ENCODE measurements around the gene ZFYVE28. TPM values are rescaled to one million over a fixed set of nuclear protein-coding genes. Genes with fewer than 3 reads are reported as not detected.

Gene ZFYVE28
- total RNA-seq, 1 donor from 2014 or later: 2.0 TPM

- no peak for DNase-seq (ENCODE audit: low read depth)
- Histone ChIP-seq H3K36me3 (ENCODE audit: control insufficient read depth, insufficient read depth, low read length) (no peaks in the 10 kb centered on the region), H3K27me3 (ENCODE audit: control insufficient read depth, insufficient read depth, low read length) (peaks cover 11% of the 10 kb centered on the region), H3K4me3 (ENCODE audit: low read depth, low read length) (no peak overlapping the region)
- TF ChIP-seq, protein P1, sequence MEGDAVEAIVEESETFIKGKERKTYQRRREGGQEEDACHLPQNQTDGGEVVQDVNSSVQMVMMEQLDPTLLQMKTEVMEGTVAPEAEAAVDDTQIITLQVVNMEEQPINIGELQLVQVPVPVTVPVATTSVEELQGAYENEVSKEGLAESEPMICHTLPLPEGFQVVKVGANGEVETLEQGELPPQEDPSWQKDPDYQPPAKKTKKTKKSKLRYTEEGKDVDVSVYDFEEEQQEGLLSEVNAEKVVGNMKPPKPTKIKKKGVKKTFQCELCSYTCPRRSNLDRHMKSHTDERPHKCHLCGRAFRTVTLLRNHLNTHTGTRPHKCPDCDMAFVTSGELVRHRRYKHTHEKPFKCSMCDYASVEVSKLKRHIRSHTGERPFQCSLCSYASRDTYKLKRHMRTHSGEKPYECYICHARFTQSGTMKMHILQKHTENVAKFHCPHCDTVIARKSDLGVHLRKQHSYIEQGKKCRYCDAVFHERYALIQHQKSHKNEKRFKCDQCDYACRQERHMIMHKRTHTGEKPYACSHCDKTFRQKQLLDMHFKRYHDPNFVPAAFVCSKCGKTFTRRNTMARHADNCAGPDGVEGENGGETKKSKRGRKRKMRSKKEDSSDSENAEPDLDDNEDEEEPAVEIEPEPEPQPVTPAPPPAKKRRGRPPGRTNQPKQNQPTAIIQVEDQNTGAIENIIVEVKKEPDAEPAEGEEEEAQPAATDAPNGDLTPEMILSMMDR (IDR thresholded peaks at IDR 0.05; ENCODE audit: insufficient read depth, low read length, poor library complexity, severe bottlenecking): no peak
Observed at GRCh38 chr4:2269618-2270163, 148.8 kb downstream of the ZFYVE28 start.

DNA sequence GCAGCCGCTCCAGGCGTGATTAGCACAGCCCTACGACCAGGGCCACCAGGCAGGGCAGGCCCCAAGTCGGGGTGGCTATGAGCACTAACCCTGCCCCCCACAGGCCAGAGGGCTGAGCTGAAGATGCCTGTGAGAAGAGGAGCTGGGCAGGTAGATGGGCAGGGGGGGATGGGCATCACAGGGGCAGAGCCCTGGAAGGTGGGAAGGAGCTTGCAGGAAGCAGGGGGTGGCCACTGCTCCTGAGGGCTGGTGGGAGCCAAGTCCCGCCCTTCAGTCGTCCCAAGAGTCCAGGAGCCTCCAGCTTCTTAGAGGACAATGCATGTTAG is 149.3 kb downstream of the ZFYVE28 start:
- Histone ChIP-seq H3K4me3 (ENCODE audit: low read depth, low read length) (no peak overlapping the region), H3K27me3 (ENCODE audit: control insufficient read depth, insufficient read depth, low read length) (peaks cover 11% of the 10 kb centered on the region), H3K36me3 (ENCODE audit: control insufficient read depth, insufficient read depth, low read length) (no peaks in the 10 kb centered on the region)
- DNase-seq (ENCODE audit: low read depth): no peak
- TF ChIP-seq, protein P1 (IDR thresholded peaks at IDR 0.05; ENCODE audit: insufficient read depth, low read length, poor library complexity, severe bottlenecking): no peak

DNA sequence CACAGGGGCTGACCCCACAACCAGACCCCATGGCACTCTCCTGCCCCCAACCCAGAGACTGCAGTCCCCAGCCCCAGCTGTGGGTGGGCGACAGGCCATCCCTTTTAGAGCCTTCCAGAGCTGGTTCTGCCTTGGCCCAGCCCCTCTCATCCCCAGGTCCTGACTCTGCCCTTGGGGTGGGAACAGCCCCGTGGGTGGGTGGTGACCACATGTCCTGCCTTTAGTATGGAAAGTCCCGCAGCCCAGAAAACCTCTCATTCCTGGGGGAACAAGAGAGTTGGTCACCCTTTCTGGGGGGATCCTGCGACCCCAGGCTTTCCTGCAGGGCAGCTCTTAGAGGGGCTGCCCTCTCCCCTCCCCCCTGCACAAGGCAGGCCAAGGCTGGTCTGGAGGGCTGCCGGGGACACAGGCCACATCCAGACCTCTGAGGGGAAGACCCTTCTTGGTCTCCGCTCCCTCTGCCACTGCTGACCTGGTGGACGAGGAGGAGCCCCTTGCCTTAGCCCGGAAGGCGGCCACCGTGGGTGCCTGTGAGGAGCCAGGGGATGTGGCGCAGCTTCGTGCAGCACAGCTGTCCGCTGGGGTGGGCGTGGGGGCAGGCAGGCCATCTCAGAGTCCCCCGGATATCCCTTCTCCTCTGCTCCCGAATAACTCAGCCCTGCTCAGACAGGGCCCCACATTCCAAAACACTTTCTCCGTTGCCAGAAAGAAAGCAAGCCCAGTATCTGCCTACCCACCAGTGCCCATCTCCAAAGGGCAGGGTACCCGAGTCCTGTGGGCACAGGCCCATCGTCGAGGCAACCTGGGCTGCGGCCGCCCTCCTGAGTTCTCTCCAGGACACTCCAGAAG is 149.9 kb downstream of the ZFYVE28 start:
- no peak for DNase-seq (ENCODE audit: low read depth)
- Histone ChIP-seq H3K27me3 (ENCODE audit: control insufficient read depth, insufficient read depth, low read length) (peaks cover 9% of the 10 kb centered on the region), H3K36me3 (ENCODE audit: control insufficient read depth, insufficient read depth, low read length) (no peaks in the 10 kb centered on the region), H3K4me3 (ENCODE audit: low read depth, low read length) (no peak overlapping the region)
- TF ChIP-seq, protein P1 (IDR thresholded peaks at IDR 0.05; ENCODE audit: insufficient read depth, low read length, poor library complexity, severe bottlenecking): no peak

- H3K27me3 ChIP-seq (ENCODE audit: control insufficient read depth, insufficient read depth, low read length): peaks cover 6% of the 10 kb centered on the region
- TF ChIP-seq, protein P1 (IDR thresholded peaks at IDR 0.05; ENCODE audit: insufficient read depth, low read length, poor library complexity, severe bottlenecking): no peak
- no peak for DNase-seq (ENCODE audit: low read depth)
- H3K36me3 ChIP-seq (ENCODE audit: control insufficient read depth, insufficient read depth, low read length): no peaks in the 10 kb centered on the region
- no peak overlapping the region for H3K4me3 ChIP-seq (ENCODE audit: low read depth, low read length)
Observed at GRCh38 chr4:2267841-2268240, 150.6 kb downstream of the ZFYVE28 start.

DNA sequence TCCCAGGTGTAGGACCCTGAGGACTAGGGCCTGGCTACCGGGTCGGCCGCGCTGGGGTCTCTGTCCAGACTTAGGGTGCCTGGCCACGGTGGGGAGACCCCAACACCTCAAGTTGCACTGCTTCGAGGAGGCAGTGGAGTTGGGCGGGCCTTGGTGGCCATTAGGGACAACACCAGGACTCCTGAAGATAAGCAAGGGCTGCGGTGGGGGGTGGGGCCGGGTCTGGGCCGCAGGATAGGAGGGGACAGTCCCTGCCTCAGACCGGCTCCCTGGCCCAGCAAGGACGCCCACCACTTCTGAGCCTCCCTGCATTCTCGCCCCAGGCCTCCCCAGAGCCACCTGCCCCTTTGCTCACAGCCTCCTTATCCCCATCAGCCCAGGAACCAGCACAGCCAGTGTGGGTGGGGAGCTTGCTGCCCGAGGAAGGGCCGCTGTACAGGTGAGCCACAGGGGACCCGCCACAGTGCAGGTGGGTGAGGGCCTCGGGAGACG is 151.1 kb downstream of the ZFYVE28 start:
- Histone ChIP-seq H3K4me3 (ENCODE audit: low read depth, low read length) (no peak overlapping the region), H3K36me3 (ENCODE audit: control insufficient read depth, insufficient read depth, low read length) (no peaks in the 10 kb centered on the region), H3K27me3 (ENCODE audit: control insufficient read depth, insufficient read depth, low read length) (peaks cover 4% of the 10 kb centered on the region)
- TF ChIP-seq, protein P1 (IDR thresholded peaks at IDR 0.05; ENCODE audit: insufficient read depth, low read length, poor library complexity, severe bottlenecking): no peak
- no peak for DNase-seq (ENCODE audit: low read depth)

Measured in kidney epithelial cell (primary cell).